Measurements from ENCODE around the gene HSFX2. TPM values are rescaled to one million over a fixed set of nuclear protein-coding genes. Genes with fewer than 3 reads are reported as not detected.

Gene HSFX2
- total RNA-seq, 4 donors from 2014 or later: 0.45 TPM; not detected in 3

DNA sequence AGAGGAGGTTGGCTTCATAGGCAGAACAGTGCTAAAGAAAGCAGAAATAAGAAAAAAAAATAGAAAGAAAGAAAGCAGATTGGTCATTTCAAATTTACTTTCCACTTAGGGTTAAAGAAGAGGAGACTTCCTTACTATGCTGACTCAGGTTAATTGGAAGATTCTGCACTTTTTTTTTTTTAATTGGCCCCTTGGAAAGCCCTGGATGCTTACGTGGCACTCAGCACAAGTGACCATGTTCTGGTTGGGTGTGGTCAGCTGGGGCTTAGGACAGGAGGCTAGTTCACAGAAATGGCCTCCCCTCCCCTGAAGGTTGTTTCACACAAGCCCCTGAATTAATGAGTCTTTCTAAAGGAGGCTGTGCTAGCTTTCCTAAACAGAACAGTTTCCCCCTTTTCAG is 22.4 kb downstream of the HSFX2 start:
- TF ChIP-seq EP300 (IDR thresholded peaks at IDR 0.05) (no peak), POLR2AphosphoS5 (IDR thresholded peaks at IDR 0.05) (no peak), POLR2A (IDR thresholded peaks at IDR 0.05; ENCODE audit: low read depth) (no peak)
- TF ChIP-seq, protein P1, sequence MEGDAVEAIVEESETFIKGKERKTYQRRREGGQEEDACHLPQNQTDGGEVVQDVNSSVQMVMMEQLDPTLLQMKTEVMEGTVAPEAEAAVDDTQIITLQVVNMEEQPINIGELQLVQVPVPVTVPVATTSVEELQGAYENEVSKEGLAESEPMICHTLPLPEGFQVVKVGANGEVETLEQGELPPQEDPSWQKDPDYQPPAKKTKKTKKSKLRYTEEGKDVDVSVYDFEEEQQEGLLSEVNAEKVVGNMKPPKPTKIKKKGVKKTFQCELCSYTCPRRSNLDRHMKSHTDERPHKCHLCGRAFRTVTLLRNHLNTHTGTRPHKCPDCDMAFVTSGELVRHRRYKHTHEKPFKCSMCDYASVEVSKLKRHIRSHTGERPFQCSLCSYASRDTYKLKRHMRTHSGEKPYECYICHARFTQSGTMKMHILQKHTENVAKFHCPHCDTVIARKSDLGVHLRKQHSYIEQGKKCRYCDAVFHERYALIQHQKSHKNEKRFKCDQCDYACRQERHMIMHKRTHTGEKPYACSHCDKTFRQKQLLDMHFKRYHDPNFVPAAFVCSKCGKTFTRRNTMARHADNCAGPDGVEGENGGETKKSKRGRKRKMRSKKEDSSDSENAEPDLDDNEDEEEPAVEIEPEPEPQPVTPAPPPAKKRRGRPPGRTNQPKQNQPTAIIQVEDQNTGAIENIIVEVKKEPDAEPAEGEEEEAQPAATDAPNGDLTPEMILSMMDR (IDR thresholded peaks at IDR 0.05): no peak

DNA sequence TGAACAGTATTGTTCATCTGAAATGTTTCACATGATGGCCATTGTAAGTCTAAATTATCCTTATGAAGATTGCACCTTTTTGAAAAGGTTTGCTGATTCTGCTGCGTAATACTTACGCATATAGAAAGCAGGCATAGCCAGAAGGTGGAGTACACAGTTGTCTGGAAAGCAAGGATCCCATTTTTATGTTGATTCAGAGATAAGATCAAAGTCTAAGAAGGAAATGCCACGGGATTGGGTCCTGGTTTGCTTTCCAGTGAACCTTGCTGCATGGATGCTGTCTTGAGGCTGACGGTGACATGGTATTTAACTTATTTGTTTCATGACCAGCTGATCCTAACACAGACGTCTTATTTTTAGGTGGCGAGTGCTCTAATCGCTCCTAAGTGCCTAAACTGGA is 23.3 kb downstream of the HSFX2 start:
- 76% methylated on average over 7 of the region's 7 CpGs for WGBS
- H3K36me3 ChIP-seq: no peaks in the 10 kb centered on the region
- intact Hi-C loops (cut with DNase I): no loop called here
- no peaks in the 10 kb centered on the region for H3K9me3 ChIP-seq
- H3K27ac ChIP-seq (replicated peaks in 1 of 4): no peak overlapping the region
- H3K4me1 ChIP-seq: peaks cover 0 to 4% (median 0%) of the 10 kb centered on the region in 4 donors
- TF ChIP-seq, protein P1 (IDR thresholded peaks at IDR 0.05): no peak
- no peak for DNase-seq (ENCODE audit: extremely low spot score)
- H3K4me3 ChIP-seq: no peak overlapping the region
- no peaks in the 10 kb centered on the region for H3K27me3 ChIP-seq

More for the DNA sequence above, 22.4 kb downstream of the HSFX2 start:
- no peaks in the 10 kb centered on the region for H3K36me3 ChIP-seq
- intact Hi-C loops (cut with DNase I): no loop called here
- peaks cover 0 to 4% (median 0%) of the 10 kb centered on the region in 4 donors for H3K4me1 ChIP-seq
- 38% methylated on average over 1 of the region's 1 CpG for WGBS
- no peak overlapping the region for H3K4me3 ChIP-seq
- no peak overlapping the region for H3K27ac ChIP-seq (replicated peaks in 1 of 4)
- DNase-seq (ENCODE audit: extremely low spot score): no peak
- H3K9me3 ChIP-seq: no peaks in the 10 kb centered on the region
- no peaks in the 10 kb centered on the region for H3K27me3 ChIP-seq

DNA sequence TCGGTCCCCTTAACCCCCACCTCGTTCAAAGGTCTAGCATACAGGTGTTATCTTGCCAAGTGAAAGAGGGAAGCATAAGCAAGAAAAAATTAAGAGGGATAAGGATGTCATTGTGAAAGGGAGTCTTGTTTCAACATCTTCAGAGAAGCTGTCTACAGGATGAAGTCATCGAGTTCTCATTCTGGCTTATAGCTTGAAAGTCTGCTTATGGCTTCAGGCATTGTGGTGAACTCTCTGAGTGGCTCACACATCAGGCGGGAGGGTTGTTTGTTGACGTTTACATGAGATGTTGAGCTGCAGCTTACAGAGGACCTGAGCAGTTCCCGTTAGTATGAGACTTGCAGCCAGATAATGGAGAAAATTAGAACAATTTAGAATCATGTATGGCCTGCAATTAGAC is 24.4 kb downstream of the HSFX2 start:
- TF ChIP-seq, protein P1 (IDR thresholded peaks at IDR 0.05): no peak
- TF ChIP-seq POLR2A (IDR thresholded peaks at IDR 0.05; ENCODE audit: low read depth) (no peak), EP300 (IDR thresholded peaks at IDR 0.05) (no peak), POLR2AphosphoS5 (IDR thresholded peaks at IDR 0.05) (no peak)
- DNase-seq (ENCODE audit: extremely low spot score): no peak
- Histone ChIP-seq H3K4me3 (no peak overlapping the region), H3K27me3 (no peaks in the 10 kb centered on the region), H3K9me3 (no peaks in the 10 kb centered on the region), H3K27ac (replicated peaks in 1 of 4) (no peak overlapping the region), H3K36me3 (no peaks in the 10 kb centered on the region), H3K4me1 (peaks cover 0 to 4% (median 0%) of the 10 kb centered on the region in 4 donors)
- intact Hi-C loops (cut with DNase I): no loop called here
- WGBS: 53% methylated on average over 6 of the region's 6 CpGs

DNA sequence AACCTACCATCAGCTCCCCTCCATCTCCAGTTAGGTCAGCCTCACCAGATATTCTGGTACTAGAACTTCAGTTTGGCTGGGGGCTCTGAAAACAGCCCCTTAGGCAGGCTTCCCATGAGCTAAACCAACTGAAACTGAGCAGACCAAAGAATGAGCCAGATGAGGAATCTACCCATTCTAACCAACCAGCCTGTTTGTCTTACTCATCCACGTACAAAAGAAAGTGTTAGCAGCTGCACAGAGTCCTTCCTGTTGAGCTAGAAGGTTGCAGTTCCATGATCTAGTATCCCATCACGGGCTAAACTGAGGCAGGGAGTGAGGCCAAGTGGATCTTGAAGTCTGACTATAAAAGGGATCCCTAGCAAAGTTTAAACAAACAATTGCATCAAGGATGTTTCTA is 25.3 kb downstream of the HSFX2 start:
- no peak for TF ChIP-seq POLR2A (IDR thresholded peaks at IDR 0.05; ENCODE audit: low read depth)
- TF ChIP-seq POLR2AphosphoS5 (IDR thresholded peaks at IDR 0.05): no peak
- no peak for TF ChIP-seq EP300 (IDR thresholded peaks at IDR 0.05)
- TF ChIP-seq, protein P1 (IDR thresholded peaks at IDR 0.05): no peak
- no peaks in the 10 kb centered on the region for H3K9me3 ChIP-seq
- DNase-seq (ENCODE audit: extremely low spot score): no peak
- no peak overlapping the region for H3K27ac ChIP-seq (replicated peaks in 1 of 4)
- intact Hi-C loops (cut with DNase I): no loop called here
- no peaks in the 10 kb centered on the region for H3K36me3 ChIP-seq
- peaks cover 0 to 4% (median 0%) of the 10 kb centered on the region in 4 donors for H3K4me1 ChIP-seq
- H3K4me3 ChIP-seq: no peak overlapping the region
- 35% methylated on average over 2 of the region's 2 CpGs for WGBS
- no peaks in the 10 kb centered on the region for H3K27me3 ChIP-seq

DNA sequence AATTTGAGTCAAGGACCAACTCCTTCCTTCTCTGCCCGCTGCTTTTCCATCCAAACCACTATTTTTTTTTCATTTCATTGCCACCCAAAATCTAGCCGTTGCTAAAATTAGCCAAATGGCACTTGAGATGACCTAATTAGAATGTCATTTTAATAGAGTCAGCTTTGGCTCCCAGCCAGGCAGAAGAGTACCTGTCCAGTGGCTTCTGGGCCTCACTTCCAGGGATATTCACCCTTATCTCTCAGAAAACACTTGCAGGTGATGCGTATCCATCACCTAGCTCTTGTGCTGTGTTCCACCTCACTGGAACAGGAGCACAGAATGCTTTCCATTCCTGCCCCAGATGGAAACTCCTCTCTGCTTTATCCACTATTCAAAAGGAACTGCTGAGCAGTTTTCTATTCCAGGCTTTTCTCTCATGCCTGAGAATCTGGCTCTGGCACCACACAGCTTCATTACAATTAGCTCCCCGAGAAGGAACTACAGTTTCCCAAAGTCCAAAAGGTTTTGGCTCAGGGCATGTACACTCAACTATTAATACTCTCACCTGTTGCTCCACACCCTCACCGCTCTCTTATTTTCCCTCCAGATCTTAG is 26.3 kb downstream of the HSFX2 start:
- Histone ChIP-seq H3K36me3 (no peaks in the 10 kb centered on the region), H3K4me3 (no peak overlapping the region), H3K4me1 (peaks cover 0 to 4% (median 0%) of the 10 kb centered on the region in 4 donors), H3K27ac (replicated peaks in 1 of 4) (no peak overlapping the region), H3K9me3 (no peaks in the 10 kb centered on the region), H3K27me3 (no peaks in the 10 kb centered on the region)
- intact Hi-C loops (cut with DNase I): no loop called here
- TF ChIP-seq POLR2A (IDR thresholded peaks at IDR 0.05; ENCODE audit: low read depth) (no peak), EP300 (IDR thresholded peaks at IDR 0.05) (no peak)
- TF ChIP-seq, protein P1 (IDR thresholded peaks at IDR 0.05): no peak
- DNase-seq (ENCODE audit: extremely low spot score): no peak
- WGBS: 66% methylated on average over 5 of the region's 5 CpGs

All from esophagus muscularis mucosa (tissue), 4 donors.